ENCODE measurements around the gene CBLN3.
A peak's percentile ranks its signal among the peaks of the same experiment; 100 is the strongest.
"Not testable (repeated sequence)": the region's sequence is repeated elsewhere in the genome, so short reads cannot be mapped to it uniquely, and the experiment has no call there.

Gene CBLN3

DNA sequence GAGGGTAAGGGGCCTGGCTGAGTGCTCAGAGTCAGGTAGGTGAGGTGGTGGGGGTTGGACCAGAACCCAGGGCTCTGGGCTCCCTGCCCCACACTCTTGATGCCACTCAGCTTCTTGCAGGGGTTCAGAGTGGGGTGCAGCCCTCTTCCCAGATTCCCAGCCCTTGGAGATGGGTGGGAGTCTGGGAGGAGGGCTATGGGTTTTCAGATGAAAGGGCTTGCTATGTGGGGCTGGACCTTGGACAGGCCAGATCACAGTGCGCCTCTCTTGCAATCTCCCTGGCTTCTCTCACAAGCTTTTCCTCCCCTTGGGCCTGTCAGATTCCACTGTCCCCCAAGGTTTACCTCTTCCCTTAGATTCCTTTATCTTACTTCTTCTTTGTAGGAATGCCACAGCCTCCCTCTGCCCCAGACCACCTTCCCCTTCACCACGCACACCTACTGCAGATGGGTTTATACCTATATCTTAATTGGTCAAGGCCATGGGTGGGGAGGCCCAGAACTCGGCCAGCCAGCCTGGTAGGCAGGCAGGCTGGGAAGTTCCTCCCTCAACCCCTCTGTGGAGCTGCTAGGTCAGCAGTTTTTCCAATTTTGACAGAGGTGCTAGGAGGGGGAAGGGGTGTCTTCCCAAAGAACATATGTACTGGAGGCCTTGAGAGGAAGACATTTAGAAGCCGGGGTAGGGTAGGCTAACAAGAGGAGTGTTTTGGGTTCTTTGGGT lies 29.3 kb downstream of the CBLN3 start:
- DNase-seq = no peak

DNA sequence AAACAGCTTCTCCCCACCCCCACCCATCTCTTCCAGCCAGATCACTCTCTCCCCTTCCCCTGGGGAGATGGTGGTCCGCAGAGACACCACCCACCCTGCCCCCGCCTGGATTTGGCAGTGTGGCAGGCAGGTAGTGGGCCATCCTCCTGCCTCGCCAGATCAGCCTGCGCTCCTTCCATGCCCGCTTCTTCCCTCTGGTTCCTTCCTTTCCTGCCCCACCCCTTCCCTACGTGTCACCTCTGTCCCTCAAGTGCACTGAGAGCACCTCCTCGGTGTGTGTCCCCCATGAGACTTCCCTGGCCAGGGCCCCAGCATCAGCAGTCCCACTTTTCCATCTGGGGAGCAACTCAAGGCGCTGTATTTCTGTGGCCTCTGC lies 30.0 kb downstream of the CBLN3 start:
- DNase-seq = no peak

DNA sequence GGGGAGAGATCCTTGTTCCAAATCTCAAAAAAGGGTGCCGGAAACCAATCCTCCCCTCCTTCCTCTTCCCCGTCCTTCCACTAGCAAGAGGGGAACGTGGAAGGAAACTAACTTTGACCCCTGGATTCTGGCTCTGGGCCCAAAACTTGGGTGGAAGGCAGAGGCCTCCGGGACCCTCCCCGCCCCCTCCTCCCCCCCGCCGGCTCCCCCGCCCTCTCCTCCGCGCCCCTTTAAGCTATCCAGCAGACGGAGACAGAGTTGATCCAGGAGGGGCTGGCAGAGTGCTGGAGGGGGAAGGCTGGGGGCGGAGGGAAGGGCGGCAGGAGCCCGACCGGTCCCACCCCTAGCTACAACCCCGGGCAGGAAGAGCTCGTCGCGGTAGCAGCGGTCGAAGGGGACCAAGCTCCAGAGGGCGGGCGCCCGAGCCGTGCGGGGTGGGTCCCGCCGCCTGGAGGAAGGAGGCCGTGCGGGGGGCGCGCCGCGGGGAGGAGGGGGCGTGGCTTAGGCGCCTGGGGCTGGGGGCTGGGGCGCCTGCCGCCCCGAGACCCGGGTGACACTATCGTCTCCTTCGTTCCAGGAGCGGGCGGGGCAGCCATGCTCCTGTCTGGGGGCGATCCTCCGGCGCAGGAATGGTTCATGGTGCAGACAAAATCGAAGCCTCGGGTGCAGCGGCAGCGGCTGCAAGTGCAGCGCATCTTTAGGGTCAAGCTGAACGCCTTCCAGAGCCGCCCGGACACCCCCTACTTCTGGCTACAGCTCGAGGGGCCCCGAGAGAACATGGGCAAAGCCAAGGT lies 30.6 kb downstream of the CBLN3 start, which contains the start of gene NYNRIN:
NYNRIN (plus strand) TSS at position 351 of the 794 bp plus-strand sequence; CDS start at position 595, 244 bp downstream.
- DNase-seq = peak; percentile 55

DNA sequence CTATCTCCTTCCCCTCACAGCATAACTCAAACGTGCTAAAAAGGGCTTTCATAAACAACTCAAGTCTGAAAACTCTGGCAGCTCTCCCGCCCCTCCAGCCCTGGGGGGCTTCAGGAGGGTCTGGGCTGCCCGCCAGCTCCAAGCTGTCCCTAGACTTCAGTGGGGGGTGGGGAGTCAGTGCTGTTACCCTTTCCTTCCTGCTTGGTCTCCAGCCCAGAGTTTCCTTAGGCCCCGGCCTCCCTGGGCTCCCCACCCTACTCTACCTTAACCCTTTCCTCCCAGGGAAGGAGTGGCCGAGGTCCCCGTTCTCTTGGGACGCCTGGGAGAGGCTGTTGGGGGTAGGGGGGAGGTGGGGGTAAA lies 31.2 kb downstream of the CBLN3 start:
- DNase-seq = peak; percentile 65

DNA sequence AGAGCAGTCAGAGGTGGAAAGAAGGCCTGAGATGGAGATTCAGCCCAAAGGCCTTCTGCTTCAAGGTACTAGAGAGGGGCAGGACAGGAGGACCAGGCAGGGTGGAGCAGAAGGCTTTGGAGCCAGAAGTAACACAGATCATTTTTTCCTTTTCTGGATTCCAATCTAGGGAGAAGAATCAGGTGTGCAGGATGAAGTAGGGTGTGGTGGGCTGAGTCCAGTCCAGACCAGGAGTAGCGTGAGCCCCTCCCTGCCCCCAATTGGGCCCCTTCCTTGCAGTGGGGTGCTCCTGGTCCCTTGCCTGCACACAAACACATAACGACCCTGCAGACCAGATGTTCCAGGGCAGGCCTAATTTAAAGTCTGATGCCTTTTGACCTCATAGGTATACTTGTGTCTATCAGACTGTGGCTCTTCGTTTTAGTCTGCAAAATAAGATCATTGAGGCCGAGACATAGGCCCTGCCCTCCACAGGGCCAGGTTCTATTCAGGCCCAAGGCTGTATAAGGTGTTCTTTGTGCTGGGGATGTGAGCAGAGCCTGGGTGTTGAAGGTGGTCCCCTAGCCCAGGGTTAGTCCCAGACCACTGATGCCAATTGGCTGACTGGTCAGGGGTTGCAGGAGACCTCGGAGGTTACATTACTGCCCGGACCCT lies 31.7 kb downstream of the CBLN3 start:
- no peak for DNase-seq

DNA sequence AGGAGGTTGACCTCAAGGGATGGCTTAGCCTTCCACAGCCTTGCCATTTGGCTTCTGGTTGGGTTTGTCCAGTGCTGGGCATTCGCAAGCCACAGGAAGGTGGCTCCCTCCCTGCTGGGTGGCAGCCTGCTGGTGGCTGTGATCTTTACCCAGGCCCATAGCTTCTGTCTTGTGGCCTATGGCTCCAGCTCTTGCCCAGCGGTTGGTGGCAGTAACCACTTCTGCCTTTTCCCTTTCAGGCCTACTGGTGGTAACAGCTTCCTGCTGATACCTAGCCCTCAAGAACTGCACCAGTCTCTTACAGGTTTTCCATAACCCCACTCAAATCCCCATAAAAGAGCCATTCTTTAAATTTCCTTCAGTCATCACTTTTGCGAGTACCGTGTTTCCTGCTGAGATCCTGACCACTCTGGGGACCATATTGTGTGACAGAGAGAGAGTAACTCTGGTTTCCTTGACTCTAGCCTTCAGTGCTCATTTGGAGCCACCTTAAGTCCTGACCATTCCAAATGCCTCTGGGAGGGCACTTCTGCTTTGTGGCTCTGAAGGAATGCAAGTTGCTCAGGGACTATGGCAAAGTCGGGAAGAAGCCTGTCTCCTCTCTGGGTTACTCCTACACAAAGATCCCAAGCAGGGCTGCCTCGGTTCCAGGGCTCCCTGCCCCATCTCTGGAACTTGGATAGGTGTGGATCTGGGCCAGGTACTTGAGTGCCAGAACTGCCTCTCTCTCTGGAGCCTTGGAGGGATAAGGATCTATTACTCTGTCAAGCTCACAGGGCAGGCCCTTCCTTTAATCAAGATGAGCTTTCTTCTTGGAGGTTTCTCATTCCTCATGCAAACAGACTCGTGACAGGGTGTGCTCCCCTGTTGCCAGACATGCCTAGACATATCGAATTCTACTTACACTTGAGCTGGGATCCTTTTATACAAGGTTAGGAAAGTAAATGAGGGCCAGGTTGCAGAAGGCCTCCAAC lies 33.6 kb downstream of the CBLN3 start:
- no peak for DNase-seq

DNA sequence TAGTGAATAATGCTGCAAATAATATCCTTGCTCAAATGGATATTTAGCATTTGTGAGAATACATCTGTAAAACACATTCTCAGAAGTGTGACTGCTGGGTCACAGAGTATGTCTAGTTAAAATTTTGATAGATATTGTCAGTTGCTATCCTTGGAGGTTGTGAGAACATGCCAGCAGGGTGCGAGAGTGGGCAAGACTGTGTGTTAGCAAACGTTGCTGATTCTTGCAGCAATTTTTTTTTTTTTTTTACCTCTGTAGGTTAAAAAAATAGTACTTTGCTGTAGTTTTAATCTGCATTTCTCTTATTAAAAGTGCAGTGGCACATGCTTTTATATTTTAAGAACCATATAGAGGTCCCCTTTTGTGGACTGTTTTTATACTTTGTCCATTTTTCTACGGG lies 35.2 kb downstream of the CBLN3 start:
- DNase-seq = no peak

DNA sequence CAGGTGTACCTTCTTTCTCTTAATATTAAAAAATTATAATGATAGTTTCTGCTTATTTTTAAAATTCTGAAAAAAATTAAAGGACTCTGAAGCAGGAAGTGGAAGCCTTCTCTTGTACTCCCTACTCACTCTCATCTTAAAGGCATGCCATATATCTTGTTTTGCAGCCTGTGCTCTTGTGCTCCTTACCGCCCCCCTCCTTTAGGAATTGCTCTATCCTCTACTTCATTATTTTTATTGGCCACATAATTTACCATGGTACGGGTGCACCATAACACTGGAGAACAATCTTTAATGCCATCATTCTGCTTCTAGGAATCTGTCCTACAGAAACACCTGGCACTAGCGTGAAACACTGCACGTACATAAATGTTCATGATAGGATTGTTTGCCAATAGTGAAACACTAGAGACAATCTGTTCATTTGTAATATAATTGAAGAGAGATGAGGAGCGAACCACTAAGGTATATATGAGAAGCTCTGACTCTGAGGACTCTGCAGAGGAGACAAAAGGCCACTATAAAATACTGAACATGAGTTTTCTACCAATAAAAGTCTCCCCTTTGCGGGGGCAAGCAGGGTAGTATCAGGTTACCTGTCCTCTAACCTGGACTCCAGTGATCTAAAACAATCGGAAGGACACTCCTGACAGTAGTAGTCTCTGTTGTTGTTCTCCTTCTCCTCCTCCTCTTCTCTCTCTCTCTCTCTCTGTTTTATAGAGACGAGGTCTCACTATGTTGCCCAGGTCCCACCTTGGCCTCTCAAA lies 37.0 kb downstream of the CBLN3 start:
- no peak for DNase-seq

DNA sequence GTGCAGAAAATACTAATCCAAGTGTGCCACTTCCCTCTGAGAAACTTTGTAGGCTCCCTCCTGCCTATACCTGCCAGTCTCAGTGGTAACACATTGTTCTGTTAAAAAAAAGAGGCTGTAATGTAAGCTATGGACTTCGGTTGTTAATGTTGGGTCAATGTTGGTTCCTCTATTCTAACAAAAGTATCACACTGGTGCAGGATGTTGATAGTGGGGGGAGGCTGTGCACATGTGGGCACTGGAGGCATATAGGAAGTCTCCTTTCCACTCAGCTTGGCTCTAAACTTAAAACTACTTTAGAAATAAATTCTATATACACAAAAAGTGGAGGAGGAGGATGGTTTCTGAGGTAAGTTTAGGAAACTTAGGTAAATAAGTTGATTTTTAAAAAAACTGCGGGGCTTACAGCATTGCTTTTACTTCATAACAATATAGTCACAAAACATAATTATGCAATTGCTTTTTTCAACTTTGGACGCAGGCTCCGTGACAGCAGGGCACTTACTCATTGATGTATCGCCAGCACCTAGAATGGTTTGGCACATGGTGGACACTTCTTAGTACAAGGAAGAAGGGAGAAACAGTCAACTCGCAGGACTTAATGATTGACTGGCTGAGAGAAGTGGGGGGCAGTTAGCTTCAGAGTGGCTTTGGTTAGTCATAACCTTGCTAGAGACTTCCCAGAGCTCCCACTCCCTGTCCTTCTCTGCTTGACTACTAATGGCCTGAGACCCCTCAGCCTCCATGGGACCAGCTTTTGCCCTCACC lies 38.6 kb downstream of the CBLN3 start:
- DNase-seq = no peak

DNA sequence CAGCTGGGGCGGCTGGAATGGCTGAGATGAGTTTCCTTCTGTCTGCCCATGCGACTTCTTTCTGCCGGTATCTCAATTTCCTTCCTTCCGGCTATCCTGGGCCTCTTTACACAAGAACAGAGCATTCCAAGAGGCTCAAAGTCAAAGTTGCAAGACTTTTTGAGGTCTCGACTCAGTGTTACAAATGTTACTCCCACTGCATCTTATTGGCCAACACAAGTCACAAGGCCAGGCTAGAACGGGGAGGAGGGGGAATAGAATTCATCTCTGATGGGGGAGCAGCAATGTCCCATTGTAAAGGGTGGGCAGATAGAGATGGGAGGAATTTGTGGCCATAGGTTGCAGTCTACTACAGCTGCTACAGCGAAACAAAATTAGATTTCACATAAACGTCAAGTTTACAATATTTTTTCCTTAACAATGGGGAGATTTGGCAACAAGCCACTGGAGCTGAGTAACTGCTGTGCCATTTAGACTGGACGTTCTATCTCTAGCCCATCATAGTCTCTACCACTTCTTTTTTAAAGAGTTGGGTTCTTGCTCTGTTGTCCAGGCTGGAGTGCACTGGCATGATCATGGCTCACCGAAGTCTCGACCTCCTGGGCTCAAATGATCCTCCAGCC lies 40.1 kb downstream of the CBLN3 start:
- no peak for DNase-seq

DNA sequence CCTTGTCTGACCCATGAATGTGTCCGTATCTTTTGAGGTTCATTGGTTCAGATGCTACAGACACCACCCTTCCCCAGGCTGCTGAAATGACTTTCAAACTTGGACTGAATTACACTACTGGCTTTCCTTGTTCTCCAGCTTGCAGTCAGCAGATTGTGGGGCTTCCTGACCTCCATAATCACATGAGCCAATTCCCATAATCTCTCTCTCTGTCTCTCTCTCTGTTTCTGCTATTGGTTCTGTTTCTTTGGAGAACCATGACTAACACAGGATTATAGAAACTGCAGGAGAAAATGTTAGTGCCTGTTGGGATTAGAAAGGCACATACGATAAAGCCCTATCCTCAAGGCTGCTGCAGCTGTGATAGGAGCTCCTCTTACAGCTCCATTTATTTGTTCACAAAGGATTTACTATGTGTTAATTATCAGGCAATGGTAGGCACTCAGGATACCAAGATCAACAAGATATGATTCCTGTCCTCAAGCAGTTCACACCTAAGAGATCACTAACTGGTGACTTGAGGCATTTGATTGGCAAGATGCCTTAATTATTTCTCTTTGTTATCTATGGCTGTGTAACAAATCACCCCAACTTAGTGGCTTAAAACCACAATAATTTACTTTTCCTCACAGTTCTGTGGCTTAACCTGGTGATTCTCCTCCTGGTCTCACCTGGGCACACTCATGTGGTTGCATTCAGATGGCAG lies 40.8 kb downstream of the CBLN3 start:
- no peak for DNase-seq

DNA sequence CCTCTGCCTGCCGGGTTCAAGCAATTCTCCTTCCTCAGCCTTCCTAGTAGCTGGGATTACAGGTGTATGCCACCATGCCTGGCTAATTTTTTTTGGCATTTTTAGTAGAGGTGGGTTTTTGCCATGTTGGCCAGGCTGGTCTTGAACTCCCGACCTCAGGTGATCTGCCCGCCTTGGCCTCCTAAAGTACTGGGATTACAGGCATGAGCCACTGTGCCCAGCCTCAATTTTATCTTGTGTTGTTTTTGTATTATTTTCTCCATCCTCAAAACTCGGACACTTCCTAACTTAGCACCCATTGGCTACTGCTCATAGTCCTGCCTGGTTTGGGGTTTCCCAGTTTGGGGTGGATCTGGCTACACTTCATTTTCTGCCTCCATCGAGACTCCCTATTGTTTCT lies 41.9 kb downstream of the CBLN3 start:
- DNase-seq = not testable (repeated sequence)

DNA sequence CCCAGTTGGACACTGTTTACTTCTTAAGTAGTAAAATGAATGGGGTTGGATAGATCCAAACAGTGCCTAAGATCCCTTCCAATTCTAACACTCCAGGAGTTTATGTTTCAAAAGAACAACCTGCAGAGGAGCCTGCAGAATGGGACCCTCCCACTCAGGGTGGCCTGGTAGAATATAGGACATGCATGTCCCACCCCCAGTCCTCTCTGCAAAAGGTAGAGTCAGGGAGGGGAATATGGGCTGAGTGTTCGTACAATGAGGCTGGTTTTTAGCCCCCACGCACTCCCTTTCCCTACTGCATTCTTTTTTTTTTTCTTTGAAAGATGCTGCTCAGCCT lies 42.5 kb downstream of the CBLN3 start:
- no peak for DNase-seq

DNA sequence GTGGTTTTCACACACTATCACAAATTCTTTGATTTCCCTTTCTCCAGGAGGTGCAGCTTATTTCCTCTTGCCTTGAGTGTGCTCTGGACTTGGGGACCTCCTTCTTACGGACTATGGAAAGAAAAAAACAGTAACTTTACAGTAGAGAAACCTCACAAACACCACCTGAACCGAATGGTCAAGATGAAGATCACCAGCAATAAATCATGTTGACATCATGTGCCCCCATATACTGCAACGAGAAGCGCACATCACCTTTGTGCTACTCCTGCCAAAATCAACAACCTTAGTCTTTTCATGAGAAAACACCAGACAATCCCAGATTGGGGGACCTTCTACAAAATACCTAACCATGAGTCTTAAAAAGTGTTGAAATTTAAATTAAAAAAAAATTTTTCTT lies 43.9 kb downstream of the CBLN3 start:
- no peak for DNase-seq

DNA sequence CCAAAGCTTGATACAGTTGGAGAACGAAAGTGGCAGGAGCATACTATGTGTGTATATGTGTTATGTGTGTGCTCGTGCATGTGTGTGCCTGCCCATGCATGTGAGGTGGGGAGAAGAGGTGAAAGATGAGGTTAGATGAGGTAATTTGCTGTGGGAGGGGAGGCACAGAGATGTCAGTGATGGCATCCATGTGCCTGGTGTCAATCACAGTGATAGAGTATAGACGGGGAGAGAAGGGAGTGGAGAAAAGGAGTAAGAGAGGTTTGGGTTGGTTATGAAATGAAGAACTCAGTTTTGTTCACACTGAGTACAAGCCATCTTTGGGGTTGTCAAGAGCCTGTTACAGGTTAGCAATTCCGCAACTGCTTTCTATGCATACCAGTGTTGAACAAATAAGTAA lies 45.3 kb downstream of the CBLN3 start:
- no peak for DNase-seq

DNA sequence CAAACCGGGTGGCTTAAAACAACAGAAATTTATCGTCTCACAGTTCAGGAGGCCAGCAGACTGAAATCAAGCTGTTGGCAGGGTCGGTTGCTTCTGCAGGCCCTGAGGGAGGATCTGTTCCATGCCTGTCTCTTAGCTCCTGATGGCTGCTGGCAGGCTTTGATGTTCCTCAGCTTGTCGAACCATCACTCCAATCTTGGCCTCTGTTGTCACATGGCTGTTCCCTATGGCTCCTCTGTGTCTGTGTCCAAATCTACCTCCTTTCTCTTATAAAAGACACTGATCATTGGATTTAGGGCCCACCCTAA lies 47.5 kb downstream of the CBLN3 start:
- DNase-seq = no peak

DNA sequence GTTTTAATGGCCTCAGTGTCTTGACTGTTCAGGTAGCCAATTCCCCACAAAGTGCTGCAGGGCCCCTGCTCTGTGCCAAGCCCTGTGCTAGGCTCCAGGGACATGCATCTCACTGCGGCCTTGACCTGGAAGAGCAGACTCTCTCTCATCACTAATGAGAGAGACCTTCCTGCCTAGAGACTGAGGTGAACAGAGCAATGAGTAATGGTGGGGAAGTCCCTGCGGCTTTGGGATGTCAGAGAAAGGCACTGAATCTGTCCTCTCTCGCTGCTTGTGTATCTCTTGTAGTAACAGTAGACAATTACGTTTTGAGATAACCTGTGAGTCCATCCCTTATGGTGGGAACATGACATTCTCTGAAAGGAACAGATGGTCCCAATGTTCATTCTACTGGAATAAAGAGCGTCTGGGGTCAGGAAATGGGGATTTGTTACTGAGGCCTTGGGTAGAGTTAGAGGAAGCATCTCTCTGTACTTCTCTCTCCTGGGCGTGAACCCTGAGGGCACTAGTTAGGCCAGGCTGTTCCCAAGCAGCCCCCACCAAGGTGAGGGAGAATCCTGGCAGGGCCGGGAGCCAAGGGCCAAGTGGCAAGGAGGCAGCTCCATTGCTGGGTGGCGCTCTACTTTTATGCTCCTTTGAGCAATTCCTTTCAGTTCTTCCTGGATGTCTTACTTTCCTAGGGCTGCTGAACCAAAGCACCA lies 48.0 kb downstream of the CBLN3 start:
- DNase-seq = peak; percentile 25

DNA sequence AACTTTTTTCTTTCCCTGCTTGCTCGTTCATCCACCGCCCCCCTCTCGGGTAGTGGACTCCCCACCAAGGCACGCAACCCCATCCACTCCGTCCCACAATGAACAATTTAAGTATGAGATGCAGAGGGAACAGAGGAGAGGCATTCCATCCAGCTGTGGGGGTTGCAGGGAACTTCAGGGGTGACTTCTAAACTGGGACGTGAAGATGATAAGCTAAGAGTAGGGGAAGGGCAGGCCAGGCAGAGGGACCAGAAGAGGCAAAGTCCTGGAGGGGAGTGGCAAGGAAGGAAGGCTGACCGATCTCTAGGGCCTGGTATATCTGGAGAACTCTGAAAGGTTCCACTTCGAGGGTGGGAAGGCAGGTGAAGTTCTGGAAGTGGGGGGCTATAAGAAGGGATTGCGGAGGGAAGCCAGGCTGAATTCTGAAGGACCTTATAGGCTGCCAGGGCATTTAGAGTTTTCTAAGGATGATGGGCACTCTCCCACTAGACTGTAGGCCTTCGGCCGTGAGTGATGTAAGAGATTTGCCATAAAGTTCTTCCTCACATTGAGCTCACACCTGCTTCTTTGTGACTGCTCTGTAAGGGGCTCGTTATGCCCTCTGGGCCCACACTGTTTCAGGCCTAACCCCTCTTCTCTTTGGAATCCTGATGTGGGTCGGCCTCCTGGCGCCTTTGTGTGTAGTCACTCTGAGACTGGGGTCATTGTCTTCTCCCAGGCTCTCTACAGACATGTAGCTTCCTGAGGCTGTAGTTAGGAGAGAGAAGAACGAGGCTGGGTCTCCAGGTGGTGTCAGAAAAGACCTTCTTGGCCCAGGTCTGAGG lies 49.3 kb downstream of the CBLN3 start:
- DNase-seq = no peak
